ENCODE measurements around the gene TMEM138.

Gene TMEM138

GRCh38 chr11:61357233-61357893 is 4.8 kb upstream of the TMEM138 start:
- Histone ChIP-seq H3F3A (ENCODE audit: control insufficient read depth, insufficient read depth) (peaks cover 42% of the 10 kb centered on the region), H3K27me3 (ENCODE audit: control insufficient read depth, low read length) (no peaks in the 10 kb centered on the region), H3K4me1 (ENCODE audit: control insufficient read depth, low read length) (peaks cover 74% of the 10 kb centered on the region), H3K79me2 (ENCODE audit: control insufficient read depth, low read length) (peaks cover 74% of the 10 kb centered on the region), H3K9me3 (ENCODE audit: control insufficient read depth, insufficient read depth, low read length) (no peaks in the 10 kb centered on the region), H3K4me2 (ENCODE audit: low read length) (peak overlapping the region; percentile 98), H3K9me2 (replicated peaks; ENCODE audit: control insufficient read depth, low read length) (no peaks in the 10 kb centered on the region), H3K27ac (ENCODE audit: low read depth, low read length) (peak overlapping the region; percentile 98), H4K20me1 (ENCODE audit: control insufficient read depth, insufficient read depth, low read depth, low read length) (no peaks in the 10 kb centered on the region), H3K4me3 (ENCODE audit: low read length) (peak overlapping the region; percentile 99), H3K36me3 (ENCODE audit: control insufficient read depth, low read length) (peaks cover 70% of the 10 kb centered on the region)
- TF ChIP-seq EZH2phosphoT487 (IDR thresholded peaks at IDR 0.05; ENCODE audit: borderline replicate concordance, low read length) = no peak
- TF ChIP-seq, protein P1, sequence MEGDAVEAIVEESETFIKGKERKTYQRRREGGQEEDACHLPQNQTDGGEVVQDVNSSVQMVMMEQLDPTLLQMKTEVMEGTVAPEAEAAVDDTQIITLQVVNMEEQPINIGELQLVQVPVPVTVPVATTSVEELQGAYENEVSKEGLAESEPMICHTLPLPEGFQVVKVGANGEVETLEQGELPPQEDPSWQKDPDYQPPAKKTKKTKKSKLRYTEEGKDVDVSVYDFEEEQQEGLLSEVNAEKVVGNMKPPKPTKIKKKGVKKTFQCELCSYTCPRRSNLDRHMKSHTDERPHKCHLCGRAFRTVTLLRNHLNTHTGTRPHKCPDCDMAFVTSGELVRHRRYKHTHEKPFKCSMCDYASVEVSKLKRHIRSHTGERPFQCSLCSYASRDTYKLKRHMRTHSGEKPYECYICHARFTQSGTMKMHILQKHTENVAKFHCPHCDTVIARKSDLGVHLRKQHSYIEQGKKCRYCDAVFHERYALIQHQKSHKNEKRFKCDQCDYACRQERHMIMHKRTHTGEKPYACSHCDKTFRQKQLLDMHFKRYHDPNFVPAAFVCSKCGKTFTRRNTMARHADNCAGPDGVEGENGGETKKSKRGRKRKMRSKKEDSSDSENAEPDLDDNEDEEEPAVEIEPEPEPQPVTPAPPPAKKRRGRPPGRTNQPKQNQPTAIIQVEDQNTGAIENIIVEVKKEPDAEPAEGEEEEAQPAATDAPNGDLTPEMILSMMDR (IDR thresholded peaks at IDR 0.05; ENCODE audit: low read depth, low read length, poor library complexity, severe bottlenecking) = no peak

DNA sequence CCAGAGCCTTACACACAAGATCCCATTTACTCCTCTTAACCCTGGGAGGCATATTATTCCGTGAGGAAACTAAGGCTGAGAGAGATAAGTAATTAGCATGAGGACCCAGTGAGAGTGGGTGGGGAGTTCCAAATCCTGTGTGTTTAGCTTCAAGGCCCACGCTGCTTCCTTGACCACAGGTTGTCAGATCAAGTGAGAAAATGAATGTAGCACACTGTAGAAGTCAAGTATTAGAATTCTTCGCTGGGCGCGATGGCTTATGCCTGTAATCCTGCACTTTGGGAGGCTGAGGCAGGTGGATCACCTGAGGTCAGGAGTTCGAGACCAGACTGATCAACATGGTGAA is 4.3 kb upstream of the TMEM138 start:
- Histone ChIP-seq H4K20me1 (ENCODE audit: control insufficient read depth, insufficient read depth, low read depth, low read length) (no peaks in the 10 kb centered on the region), H3K36me3 (ENCODE audit: control insufficient read depth, low read length) (peaks cover 69% of the 10 kb centered on the region), H3K4me3 (ENCODE audit: low read length) (peak overlapping the region; percentile 99), H3K9me3 (ENCODE audit: control insufficient read depth, insufficient read depth, low read length) (no peaks in the 10 kb centered on the region), H3K27ac (ENCODE audit: low read depth, low read length) (peak overlapping the region; percentile 98), H3K4me2 (ENCODE audit: low read length) (peak overlapping the region; percentile 98), H3F3A (ENCODE audit: control insufficient read depth, insufficient read depth) (peaks cover 42% of the 10 kb centered on the region), H3K9me2 (replicated peaks; ENCODE audit: control insufficient read depth, low read length) (no peaks in the 10 kb centered on the region), H3K4me1 (ENCODE audit: control insufficient read depth, low read length) (peaks cover 74% of the 10 kb centered on the region), H3K27me3 (ENCODE audit: control insufficient read depth, low read length) (no peaks in the 10 kb centered on the region), H3K79me2 (ENCODE audit: control insufficient read depth, low read length) (peaks cover 75% of the 10 kb centered on the region)
- no peak for TF ChIP-seq EZH2phosphoT487 (IDR thresholded peaks at IDR 0.05; ENCODE audit: borderline replicate concordance, low read length)
- TF ChIP-seq, protein P1 (IDR thresholded peaks at IDR 0.05; ENCODE audit: low read depth, low read length, poor library complexity, severe bottlenecking) = no peak

DNA sequence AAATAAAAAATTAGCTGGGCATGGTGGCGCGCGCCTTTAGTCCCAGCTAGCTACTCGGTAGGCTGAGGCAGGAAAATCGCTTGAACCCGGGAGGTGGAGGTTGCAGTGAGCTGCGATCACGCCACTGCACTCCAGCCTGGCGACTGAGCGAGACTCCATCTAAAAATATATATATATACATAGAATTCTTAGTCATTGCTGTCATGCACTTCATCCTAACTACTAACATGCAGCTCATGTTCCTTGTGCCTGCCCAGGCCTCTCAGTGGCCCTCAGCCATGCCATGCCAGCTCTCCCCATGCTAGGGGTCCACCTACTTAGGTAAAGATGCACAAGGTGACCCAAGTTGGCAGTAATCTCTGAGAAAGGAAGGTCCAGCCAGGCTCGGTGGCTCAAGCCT is 3.6 kb upstream of the TMEM138 start:
- H3K79me2 ChIP-seq (ENCODE audit: control insufficient read depth, low read length) = peaks cover 75% of the 10 kb centered on the region
- peak overlapping the region; percentile 98 for H3K4me2 ChIP-seq (ENCODE audit: low read length)

More for the DNA sequence above, 3.6 kb upstream of the TMEM138 start:
- Histone ChIP-seq H3K4me1 (ENCODE audit: control insufficient read depth, low read length) (peaks cover 75% of the 10 kb centered on the region), H3F3A (ENCODE audit: control insufficient read depth, insufficient read depth) (peaks cover 42% of the 10 kb centered on the region), H4K20me1 (ENCODE audit: control insufficient read depth, insufficient read depth, low read depth, low read length) (no peaks in the 10 kb centered on the region; the same call in 1 of the 2 replicates), H3K9me3 (ENCODE audit: control insufficient read depth, insufficient read depth, low read length) (no peaks in the 10 kb centered on the region), H3K27me3 (ENCODE audit: control insufficient read depth, low read length) (no peaks in the 10 kb centered on the region), H3K4me3 (ENCODE audit: low read length) (peak overlapping the region; percentile 99), H3K36me3 (ENCODE audit: control insufficient read depth, low read length) (peaks cover 68% of the 10 kb centered on the region), H3K9me2 (replicated peaks; ENCODE audit: control insufficient read depth, low read length) (no peaks in the 10 kb centered on the region), H3K27ac (ENCODE audit: low read depth, low read length) (peak overlapping the region; percentile 98)
- TF ChIP-seq, protein P1 (IDR thresholded peaks at IDR 0.05; ENCODE audit: low read depth, low read length, poor library complexity, severe bottlenecking) = no peak
- TF ChIP-seq EZH2phosphoT487 (IDR thresholded peaks at IDR 0.05; ENCODE audit: borderline replicate concordance, low read length) = no peak
